Left lung (tissue), 10 donors: Measurements from ENCODE around the gene INHBE. TPM values are rescaled to one million over a fixed set of nuclear protein-coding genes. Genes with fewer than 3 reads are reported as not detected.
"Not testable (repeated sequence)": the region's sequence is repeated elsewhere in the genome, so short reads cannot be mapped to it uniquely, and the experiment has no call there.

Experiments
- ATAC-seq: fragments of 200-7000 bp; cut with Tn5 transposase; one replicate; pipeline ENCODE4 v1.9.1; 2020; ENCODE audit warnings: moderate library complexity
- DNase-seq, 4 donors: peaks; one replicate each; pipeline ENCODE4 v3.0.0-alpha.2; 2013 to 2020
- H3K27ac ChIP-seq, 2 donors: fragments of 200-600 bp; sonication (generic) in 1 of 2; one replicate each; pipeline versions ENCODE4 v1.5.0 to v1.8.0; 2020 to 2021
- H3K27me3 ChIP-seq, 2 donors: fragments of 200-600 bp; sonication (generic) in 1 of 2; one replicate each; pipeline versions ENCODE4 v1.5.0 to v1.8.0; 2020 to 2021
- H3K36me3 ChIP-seq, 2 donors: fragments of 200-600 bp; sonication (generic) in 1 of 2; one replicate each; pipeline versions ENCODE4 v1.5.0 to v1.8.0; 2020 to 2021
- H3K4me1 ChIP-seq, 2 donors: fragments of 200-600 bp; one replicate each; pipeline ENCODE4 v1.8.0; 2021
- H3K4me3 ChIP-seq, 2 donors: fragments of 200-600 bp; sonication (generic) in 1 of 2; one replicate each; pipeline versions ENCODE4 v1.5.0 to v1.8.0; 2020 to 2021; ENCODE audit warnings: mild to moderate bottlenecking in 1 of 2
- H3K9me3 ChIP-seq, 2 donors: fragments of 200-600 bp; sonication (generic) in 1 of 2; one replicate each; pipeline versions ENCODE4 v1.5.0 to v1.8.0; 2020 to 2021
- CTCF ChIP-seq, 2 donors: fragments of 200-600 bp; sonication (generic) in 1 of 2; IDR thresholded peaks; one replicate each; pipeline versions ENCODE4 v1.5.0 to v1.8.0; 2021; ENCODE audit warnings: antibody characterized with exemption in 2 of 2
- intact Hi-C, 2 donors: fragments of 100-400 bp; cut with DNase I; formaldehyde crosslinking; loops; one replicate each; pipeline versions ENCODE4 v1.11.2 to v1.14.2; 2022
- polyA plus RNA-seq, 6 donors: library from polyadenylated mRNA; unstranded; fragments of 120-200 nt; gene quantifications; one replicate each; pipeline ENCODE4 v1.2.1, GENCODE V29; 2013; ENCODE audit not compliant: insufficient read length in 6 of 6
- total RNA-seq, 2 donors: library from RNA; stranded (reverse); fragmentation: NEBNext Ultra II Directional; extraction: Animal tissue kit (Norgen Biotek cat#: 25700); gene quantifications; one replicate each; pipeline ENCODE4 v1.2.1, GENCODE V29; 2021
- donor health status: DM: no; HTN: yes; CAD: no.
- donor health status: DM: no; HTN: no; CAD: no.

Gene INHBE
- total and polyA plus RNA-seq, 8 donors: 0.52 to 1.4 (median 0.77) TPM; not detected in 1

DNA sequence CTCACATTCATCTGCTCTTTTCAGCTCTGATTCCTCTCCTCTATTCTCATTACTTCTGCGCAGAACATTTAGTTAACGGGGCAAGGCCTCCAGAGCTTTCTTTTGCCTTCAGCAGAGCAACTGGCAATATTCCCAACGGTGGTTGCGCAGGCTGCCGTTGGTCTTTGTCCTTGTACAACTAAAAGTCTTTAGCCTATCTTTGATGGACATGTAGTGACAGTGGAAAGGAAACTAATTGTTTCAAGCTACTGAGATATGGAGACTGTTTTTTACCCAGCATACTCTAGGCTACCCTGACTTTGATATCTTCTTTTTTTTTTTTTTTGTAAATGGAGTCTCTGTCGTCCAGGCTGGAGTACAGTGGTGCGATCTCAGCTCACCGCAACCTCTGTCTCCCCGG, 36.9 kb upstream of the INHBE start:
- no peaks in the 10 kb centered on the region for H3K4me1 ChIP-seq
- no peak for TF ChIP-seq CTCF (IDR thresholded peaks at IDR 0.05)
- no peak for DNase-seq
- H3K27ac ChIP-seq: no peak overlapping the region
- no peak overlapping the region for H3K4me3 ChIP-seq
- no peaks in the 10 kb centered on the region for H3K27me3 ChIP-seq
- intact Hi-C loops: no loop called here
- H3K9me3 ChIP-seq: no peaks in the 10 kb centered on the region
- H3K36me3 ChIP-seq: peaks cover 0 to 25% of the 10 kb centered on the region in 2 donors
- ATAC-seq: no peak

- H3K27ac ChIP-seq: no peak overlapping the region
- no peaks in the 10 kb centered on the region for H3K9me3 ChIP-seq
- no peaks in the 10 kb centered on the region for H3K27me3 ChIP-seq
- DNase-seq (no peak), ATAC-seq (no peak)
- peaks cover 0 to 30% of the 10 kb centered on the region in 2 donors for H3K36me3 ChIP-seq
- no peaks in the 10 kb centered on the region for H3K4me1 ChIP-seq
- no peak overlapping the region for H3K4me3 ChIP-seq
- no peak for TF ChIP-seq CTCF (IDR thresholded peaks at IDR 0.05)
- intact Hi-C loops: no loop called here
These were observed 35.6 kb upstream of the INHBE start for GRCh38 chr12:57419495-57419894.

- no peak for TF ChIP-seq CTCF (IDR thresholded peaks at IDR 0.05)
- intact Hi-C loops: no loop called here
- no peak for ATAC-seq
- Histone ChIP-seq H3K27ac (no peak overlapping the region), H3K27me3 (no peaks in the 10 kb centered on the region), H3K4me1 (no peaks in the 10 kb centered on the region), H3K4me3 (no peak overlapping the region), H3K36me3 (peaks cover 0 to 36% of the 10 kb centered on the region in 2 donors), H3K9me3 (no peaks in the 10 kb centered on the region)
- DNase-seq: no peak
These were observed 34.6 kb upstream of the INHBE start for GRCh38 chr12:57420482-57420881.

- Histone ChIP-seq H3K36me3 (peaks cover 0 to 30% of the 10 kb centered on the region in 2 donors), H3K4me1 (peaks cover 0 to 19% of the 10 kb centered on the region in 2 donors)
- H3K27me3 ChIP-seq, DNase-seq, intact Hi-C loops, ATAC-seq, H3K27ac ChIP-seq, H3K9me3 ChIP-seq, H3K4me3 ChIP-seq: not testable (repeated sequence)
These were observed 28.2 kb upstream of the INHBE start for GRCh38 chr12:57426948-57427347.

DNA sequence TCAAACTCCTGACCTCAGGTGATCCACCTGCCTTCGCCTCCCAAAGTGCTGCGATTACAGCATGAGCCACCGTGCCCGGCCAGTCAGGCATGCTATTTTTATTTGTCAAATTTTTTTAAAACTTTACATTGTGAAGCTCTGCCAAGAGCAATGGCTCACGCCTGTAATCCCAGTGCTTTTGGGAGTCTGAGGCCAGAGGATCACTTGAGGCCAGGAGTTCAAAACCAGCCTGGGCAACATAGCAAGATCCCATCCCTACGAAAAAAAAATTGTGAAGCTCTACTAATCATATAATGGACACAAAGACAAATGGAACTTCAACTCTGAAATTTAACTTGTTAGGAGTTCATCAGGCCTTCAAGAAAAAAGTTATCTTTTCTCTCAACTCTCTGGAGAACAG, 26.1 kb upstream of the INHBE start:
- H3K27me3 ChIP-seq: no peaks in the 10 kb centered on the region
- intact Hi-C loops: no loop called here
- DNase-seq (no peak), ATAC-seq (no peak)
- peak overlapping the region in 1 of 2 donors; percentile 65 for H3K4me3 ChIP-seq
- no peaks in the 10 kb centered on the region for H3K9me3 ChIP-seq
- peaks cover 0 to 19% of the 10 kb centered on the region in 2 donors for H3K4me1 ChIP-seq
- H3K27ac ChIP-seq: peak overlapping the region in 1 of 2 donors; percentile 88
- no peak for TF ChIP-seq CTCF (IDR thresholded peaks at IDR 0.05)
- peaks cover 0 to 12% of the 10 kb centered on the region in 2 donors for H3K36me3 ChIP-seq

- peak overlapping the region; percentile 61 to 65 for H3K4me3 ChIP-seq
- ATAC-seq: no peak
- no peak for DNase-seq
- H3K4me1 ChIP-seq: peaks cover 0 to 19% of the 10 kb centered on the region in 2 donors
- H3K36me3 ChIP-seq: peaks cover 0 to 12% of the 10 kb centered on the region in 2 donors
- no peaks in the 10 kb centered on the region for H3K9me3 ChIP-seq
- peak overlapping the region; percentile 84 to 88 for H3K27ac ChIP-seq
- intact Hi-C loops: no loop called here
- no peak for TF ChIP-seq CTCF (IDR thresholded peaks at IDR 0.05)
- no peaks in the 10 kb centered on the region for H3K27me3 ChIP-seq
These were observed 25.5 kb upstream of the INHBE start for GRCh38 chr12:57429473-57430111.
